Epidermal melanocyte (primary cell): ENCODE data around the gene NTM.
"Not testable (repeated sequence)": the region's sequence is repeated elsewhere in the genome, so short reads cannot be mapped to it uniquely, and the experiment has no call there.

ENCODE experiments used
- DNase-seq: peaks from one replicate; pipeline ENCODE4 v3.0.0; 2011; ENCODE audit warnings: low spot score; ENCODE audit not compliant: insufficient read length

NTM gene

GRCh38 chr11:131421066-131421855, 50.8 kb downstream of the NTM start:
- DNase-seq: no peak

- DNase-seq: no peak
These were observed 51.6 kb downstream of the NTM start for GRCh38 chr11:131422029-131422428.

- DNase-seq: no peak
These were observed 52.1 kb downstream of the NTM start for GRCh38 chr11:131422496-131422895.

GRCh38 chr11:131423688-131424087, 53.3 kb downstream of the NTM start:
- DNase-seq: no peak

GRCh38 chr11:131424257-131424876, 54.0 kb downstream of the NTM start:
- DNase-seq: not testable (repeated sequence)

- no peak for DNase-seq
These were observed 54.9 kb downstream of the NTM start for GRCh38 chr11:131425285-131425684.

- no peak for DNase-seq
These were observed 58.4 kb downstream of the NTM start for GRCh38 chr11:131428853-131429252.

GRCh38 chr11:131430473-131431208, 60.2 kb downstream of the NTM start:
- no peak for DNase-seq

GRCh38 chr11:131441051-131441810, 70.8 kb downstream of the NTM start:
- DNase-seq: no peak

- DNase-seq: no peak
These were observed 76.3 kb downstream of the NTM start for GRCh38 chr11:131446590-131447275.

- no peak for DNase-seq
These were observed 76.9 kb downstream of the NTM start for GRCh38 chr11:131447277-131447815.

- no peak for DNase-seq
These were observed 77.5 kb downstream of the NTM start for GRCh38 chr11:131447898-131448297.

GRCh38 chr11:131449036-131450019, 78.9 kb downstream of the NTM start:
- DNase-seq: no peak

GRCh38 chr11:131454490-131454889, 84.1 kb downstream of the NTM start:
- DNase-seq: no peak

GRCh38 chr11:131454989-131455388, 84.6 kb downstream of the NTM start:
- DNase-seq: no peak

GRCh38 chr11:131455843-131456704, 85.7 kb downstream of the NTM start:
- no peak for DNase-seq

- DNase-seq: no peak
These were observed 86.7 kb downstream of the NTM start for GRCh38 chr11:131457163-131457562.

- no peak for DNase-seq
These were observed 88.0 kb downstream of the NTM start for GRCh38 chr11:131458421-131458820.

- no peak for DNase-seq
These were observed 90.5 kb downstream of the NTM start for GRCh38 chr11:131460931-131461330.
